ENCODE data around the gene CFLAR.

CFLAR gene

GRCh38 chr2:201218780-201219179, 102.8 kb downstream of the CFLAR start (continued):
- TF ChIP-seq ZNF518A (tag by site-specific recombination; conservative IDR thresholded peaks at IDR 0.05; ENCODE audit: low read depth) (no peak), ZNF311 (tag by site-specific recombination; IDR thresholded peaks at IDR 0.05; ENCODE audit: borderline replicate concordance) (no peak), HOXD13 (CRISPR knock-in tag; IDR thresholded peaks at IDR 0.05; ENCODE audit: borderline replicate concordance) (no peak), ZNF837 (tag by site-specific recombination; IDR thresholded peaks at IDR 0.05) (no peak), ZNF140 (tag by site-specific recombination; IDR thresholded peaks at IDR 0.05) (no peak)
- TF ChIP-seq, protein P1, sequence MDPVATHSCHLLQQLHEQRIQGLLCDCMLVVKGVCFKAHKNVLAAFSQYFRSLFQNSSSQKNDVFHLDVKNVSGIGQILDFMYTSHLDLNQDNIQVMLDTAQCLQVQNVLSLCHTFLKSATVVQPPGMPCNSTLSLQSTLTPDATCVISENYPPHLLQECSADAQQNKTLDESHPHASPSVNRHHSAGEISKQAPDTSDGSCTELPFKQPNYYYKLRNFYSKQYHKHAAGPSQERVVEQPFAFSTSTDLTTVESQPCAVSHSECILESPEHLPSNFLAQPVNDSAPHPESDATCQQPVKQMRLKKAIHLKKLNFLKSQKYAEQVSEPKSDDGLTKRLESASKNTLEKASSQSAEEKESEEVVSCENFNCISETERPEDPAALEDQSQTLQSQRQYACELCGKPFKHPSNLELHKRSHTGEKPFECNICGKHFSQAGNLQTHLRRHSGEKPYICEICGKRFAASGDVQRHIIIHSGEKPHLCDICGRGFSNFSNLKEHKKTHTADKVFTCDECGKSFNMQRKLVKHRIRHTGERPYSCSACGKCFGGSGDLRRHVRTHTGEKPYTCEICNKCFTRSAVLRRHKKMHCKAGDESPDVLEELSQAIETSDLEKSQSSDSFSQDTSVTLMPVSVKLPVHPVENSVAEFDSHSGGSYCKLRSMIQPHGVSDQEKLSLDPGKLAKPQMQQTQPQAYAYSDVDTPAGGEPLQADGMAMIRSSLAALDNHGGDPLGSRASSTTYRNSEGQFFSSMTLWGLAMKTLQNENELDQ (tag by site-specific recombination; IDR thresholded peaks at IDR 0.05; ENCODE audit: low read depth), result no peak
- TF ChIP-seq, protein P2, sequence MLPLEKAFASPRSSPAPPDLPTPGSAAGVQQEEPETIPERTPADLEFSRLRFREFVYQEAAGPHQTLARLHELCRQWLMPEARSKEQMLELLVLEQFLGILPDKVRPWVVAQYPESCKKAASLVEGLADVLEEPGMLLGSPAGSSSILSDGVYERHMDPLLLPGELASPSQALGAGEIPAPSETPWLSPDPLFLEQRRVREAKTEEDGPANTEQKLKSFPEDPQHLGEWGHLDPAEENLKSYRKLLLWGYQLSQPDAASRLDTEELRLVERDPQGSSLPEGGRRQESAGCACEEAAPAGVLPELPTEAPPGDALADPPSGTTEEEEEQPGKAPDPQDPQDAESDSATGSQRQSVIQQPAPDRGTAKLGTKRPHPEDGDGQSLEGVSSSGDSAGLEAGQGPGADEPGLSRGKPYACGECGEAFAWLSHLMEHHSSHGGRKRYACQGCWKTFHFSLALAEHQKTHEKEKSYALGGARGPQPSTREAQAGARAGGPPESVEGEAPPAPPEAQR (tag by site-specific recombination; IDR thresholded peaks at IDR 0.05), result no peak

- H3K4me1 ChIP-seq (ENCODE audit: control insufficient read depth, insufficient read depth, low read length), result peaks cover 6% of the 10 kb centered on the region
- H3K4me3 ChIP-seq (ENCODE audit: low read depth, low read length), result no peak overlapping the region
- H3K9me3 ChIP-seq (ENCODE audit: control insufficient read depth, insufficient read depth, low read depth, low read length), result no peaks in the 10 kb centered on the region
- peaks cover 0 to 27% of the 10 kb centered on the region in 2 experiments; a peak in 2 of 3 replicates for H3K36me3 ChIP-seq (ENCODE audit: control insufficient read depth in 2 of 2, insufficient read depth in 1 of 2, low read length in 2 of 2)
- POLR2A ChIA-PET, result no interaction called here
- CTCF ChIA-PET, result interaction anchor here (0.6 to 3.5 kb wide), 4 partner anchors 13 to 314 kb away, joined by 3 to 37 read pairs (median 4); no protein-coding TSS in a partner anchor
- H3K27ac ChIP-seq (ENCODE audit: extremely low read depth, low read depth, low read length), result no peak overlapping the region
- TF ChIP-seq, protein P3, sequence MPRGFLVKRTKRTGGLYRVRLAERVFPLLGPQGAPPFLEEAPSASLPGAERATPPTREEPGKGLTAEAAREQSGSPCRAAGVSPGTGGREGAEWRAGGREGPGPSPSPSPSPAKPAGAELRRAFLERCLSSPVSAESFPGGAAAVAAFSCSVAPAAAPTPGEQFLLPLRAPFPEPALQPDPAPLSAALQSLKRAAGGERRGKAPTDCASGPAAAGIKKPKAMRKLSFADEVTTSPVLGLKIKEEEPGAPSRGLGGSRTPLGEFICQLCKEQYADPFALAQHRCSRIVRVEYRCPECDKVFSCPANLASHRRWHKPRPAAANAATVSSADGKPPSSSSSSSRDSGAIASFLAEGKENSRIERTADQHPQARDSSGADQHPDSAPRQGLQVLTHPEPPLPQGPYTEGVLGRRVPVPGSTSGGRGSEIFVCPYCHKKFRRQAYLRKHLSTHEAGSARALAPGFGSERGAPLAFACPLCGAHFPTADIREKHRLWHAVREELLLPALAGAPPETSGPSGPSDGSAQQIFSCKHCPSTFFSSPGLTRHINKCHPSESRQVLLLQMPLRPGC (tag by site-specific recombination; IDR thresholded peaks at IDR 0.05), result no peak
- TF ChIP-seq ZBTB44 (tag by site-specific recombination; IDR thresholded peaks at IDR 0.05) (no peak), EGR2 (tag by site-specific recombination; IDR thresholded peaks at IDR 0.05; ENCODE audit: low read depth) (no peak), ZNF561 (tag by site-specific recombination; IDR thresholded peaks at IDR 0.05; ENCODE audit: borderline replicate concordance) (no peak), ZNF140 (tag by site-specific recombination; IDR thresholded peaks at IDR 0.05) (no peak), SP7 (tag by site-specific recombination; IDR thresholded peaks at IDR 0.05) (no peak), ZNF843 (tag by site-specific recombination; IDR thresholded peaks at IDR 0.05) (no peak), MEIS1 (CRISPR knock-in tag; IDR thresholded peaks at IDR 0.05; ENCODE audit: borderline replicate concordance) (no peak), SP2 (tag by site-specific recombination; IDR thresholded peaks at IDR 0.05) (no peak)
- TF ChIP-seq, protein P4, sequence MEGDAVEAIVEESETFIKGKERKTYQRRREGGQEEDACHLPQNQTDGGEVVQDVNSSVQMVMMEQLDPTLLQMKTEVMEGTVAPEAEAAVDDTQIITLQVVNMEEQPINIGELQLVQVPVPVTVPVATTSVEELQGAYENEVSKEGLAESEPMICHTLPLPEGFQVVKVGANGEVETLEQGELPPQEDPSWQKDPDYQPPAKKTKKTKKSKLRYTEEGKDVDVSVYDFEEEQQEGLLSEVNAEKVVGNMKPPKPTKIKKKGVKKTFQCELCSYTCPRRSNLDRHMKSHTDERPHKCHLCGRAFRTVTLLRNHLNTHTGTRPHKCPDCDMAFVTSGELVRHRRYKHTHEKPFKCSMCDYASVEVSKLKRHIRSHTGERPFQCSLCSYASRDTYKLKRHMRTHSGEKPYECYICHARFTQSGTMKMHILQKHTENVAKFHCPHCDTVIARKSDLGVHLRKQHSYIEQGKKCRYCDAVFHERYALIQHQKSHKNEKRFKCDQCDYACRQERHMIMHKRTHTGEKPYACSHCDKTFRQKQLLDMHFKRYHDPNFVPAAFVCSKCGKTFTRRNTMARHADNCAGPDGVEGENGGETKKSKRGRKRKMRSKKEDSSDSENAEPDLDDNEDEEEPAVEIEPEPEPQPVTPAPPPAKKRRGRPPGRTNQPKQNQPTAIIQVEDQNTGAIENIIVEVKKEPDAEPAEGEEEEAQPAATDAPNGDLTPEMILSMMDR (tag by site-specific recombination; IDR thresholded peaks at IDR 0.05), result no peak
These were observed 103.5 kb downstream of the CFLAR start for GRCh38 chr2:201219328-201220096.

All from HEK293 (cell line).